HepG2 (cell line): ENCODE measurements around the gene IL1RAP. TPM values are rescaled to one million over a fixed set of nuclear protein-coding genes. Genes with fewer than 3 reads are reported as not detected.

Experiments
- ESRRA ChIP-seq: sonication (generic); formaldehyde crosslinking; IDR thresholded peaks from 2 replicates; pipeline ENCODE4 v1.5.1; 2020; ENCODE audit warnings: mild to moderate bottlenecking, low read depth, missing genetic modification reagents
- IRX3 ChIP-seq: sonication (generic); formaldehyde crosslinking; IDR thresholded peaks from 2 replicates; pipeline ENCODE4 v1.8.1; 2023; ENCODE audit warnings: mild to moderate bottlenecking, low read depth, missing genetic modification reagents, borderline replicate concordance
- KDM5B ChIP-seq: sonication (generic); formaldehyde crosslinking; IDR thresholded peaks from 2 replicates; pipeline ENCODE4 v1.4.0; 2020; ENCODE audit warnings: missing genetic modification reagents, mild to moderate bottlenecking, borderline replicate concordance
- MAF1 ChIP-seq: sonication (generic); formaldehyde crosslinking; IDR thresholded peaks from 2 replicates; pipeline ENCODE4 v1.5.0; 2020; ENCODE audit warnings: missing genetic modification reagents, borderline replicate concordance
- PCBP2 ChIP-seq: fragments of 200-400 bp; formaldehyde crosslinking; optimal IDR thresholded peaks from 2 replicates; pipeline ENCODE3; 2018; ENCODE audit warnings: low read length, low read depth; ENCODE audit not compliant: poor library complexity, severe bottlenecking
- PHF8 ChIP-seq: sonication (generic); formaldehyde crosslinking; IDR thresholded peaks from 2 replicates; pipeline ENCODE4 v1.5.0; 2020; ENCODE audit warnings: missing genetic modification reagents
- ZBTB3 ChIP-seq: sonication (generic); formaldehyde crosslinking; IDR thresholded peaks from 2 replicates; pipeline ENCODE4 v1.4.0; 2020; ENCODE audit warnings: low read depth, mild to moderate bottlenecking, moderate library complexity, missing genetic modification reagents, borderline replicate concordance
- ZBTB38 ChIP-seq: sonication (generic); formaldehyde crosslinking; IDR thresholded peaks from 2 replicates; pipeline ENCODE4 v1.5.1; 2020; ENCODE audit warnings: mild to moderate bottlenecking, missing genetic modification reagents
- ZNF44 ChIP-seq: sonication (generic); formaldehyde crosslinking; IDR thresholded peaks from 2 replicates; pipeline ENCODE4 v1.5.1; 2020; ENCODE audit warnings: mild to moderate bottlenecking, missing genetic modification reagents
- ZNF530 ChIP-seq: sonication (generic); formaldehyde crosslinking; IDR thresholded peaks from 2 replicates; pipeline ENCODE4 v1.5.0; 2020; ENCODE audit warnings: low read depth, mild to moderate bottlenecking, missing genetic modification reagents
- ZNF589 ChIP-seq: sonication (generic); formaldehyde crosslinking; conservative IDR thresholded peaks from 2 replicates; pipeline ENCODE4 v1.8.0; 2022; ENCODE audit warnings: mild to moderate bottlenecking, moderate library complexity, missing genetic modification reagents
- ZNF660 ChIP-seq: sonication (generic); formaldehyde crosslinking; IDR thresholded peaks from 2 replicates; pipeline ENCODE4 v1.5.1; 2020; ENCODE audit warnings: mild to moderate bottlenecking, low read depth, missing genetic modification reagents, borderline replicate concordance
- polyA plus RNA-seq, 8 experiments: library from polyadenylated mRNA; depleted of rRNA in 3 of 8; stranded (reverse) in 7 of 8; unstranded in 1 of 8; fragments of >200 nt; fragmentation: Illumina TruSeq in 4 of 8; extraction: Trizol in 4 of 8; gene quantifications; 2 replicates each; pipeline versions ENCODE4 v1.2.1 to v1.2.3, GENCODE V29; 2011 to 2016; ENCODE audit warnings: low read depth in 4 of 8, missing spikeins in 1 of 8, mixed read lengths in 1 of 8; ENCODE audit not compliant: insufficient read depth in 1 of 8
- total RNA-seq, 5 experiments: library from RNA; depleted of rRNA; stranded (reverse); fragments of >200 nt; fragmentation: Illumina TruSeq; extraction: Trizol; gene quantifications; 2 replicates each; pipeline ENCODE4 v1.2.3, GENCODE V29; 2016; ENCODE audit warnings: low read depth in 1 of 5
- TF ChIP-seq, protein P1 (sequence below): sonication (generic); formaldehyde crosslinking; IDR thresholded peaks from 2 replicates; pipeline ENCODE4 v1.4.0; 2020; ENCODE audit warnings: mild to moderate bottlenecking, low read depth, missing genetic modification reagents
- TF ChIP-seq, protein P2 (sequence below): IDR thresholded peaks from 2 replicates; pipeline ENCODE4 v1.6.1; 2012; ENCODE audit warnings: low read length, improper control_type of control experiment
- TF ChIP-seq, protein P3 (sequence below): sonication (generic); formaldehyde crosslinking; IDR thresholded peaks from 2 replicates; pipeline ENCODE4 v1.9.0; 2022; ENCODE audit warnings: missing genetic modification reagents, mild to moderate bottlenecking, borderline replicate concordance
- TF ChIP-seq, protein P4 (sequence below): sonication (generic); formaldehyde crosslinking; IDR thresholded peaks from 2 replicates; pipeline ENCODE4 v1.4.0; 2020; ENCODE audit warnings: missing genetic modification reagents, borderline replicate concordance
- TF ChIP-seq, protein P5 (sequence below): sonication (generic); formaldehyde crosslinking; IDR thresholded peaks from 2 replicates; pipeline ENCODE4 v1.5.1; 2020; ENCODE audit warnings: mild to moderate bottlenecking, missing genetic modification reagents, moderate library complexity

The IL1RAP gene
- total and polyA plus RNA-seq, 2 of the 13 experiments (the other 11 are each of a cell fraction or from before 2014, with no cell fraction given) = 18.3 to 54.9 TPM

DNA sequence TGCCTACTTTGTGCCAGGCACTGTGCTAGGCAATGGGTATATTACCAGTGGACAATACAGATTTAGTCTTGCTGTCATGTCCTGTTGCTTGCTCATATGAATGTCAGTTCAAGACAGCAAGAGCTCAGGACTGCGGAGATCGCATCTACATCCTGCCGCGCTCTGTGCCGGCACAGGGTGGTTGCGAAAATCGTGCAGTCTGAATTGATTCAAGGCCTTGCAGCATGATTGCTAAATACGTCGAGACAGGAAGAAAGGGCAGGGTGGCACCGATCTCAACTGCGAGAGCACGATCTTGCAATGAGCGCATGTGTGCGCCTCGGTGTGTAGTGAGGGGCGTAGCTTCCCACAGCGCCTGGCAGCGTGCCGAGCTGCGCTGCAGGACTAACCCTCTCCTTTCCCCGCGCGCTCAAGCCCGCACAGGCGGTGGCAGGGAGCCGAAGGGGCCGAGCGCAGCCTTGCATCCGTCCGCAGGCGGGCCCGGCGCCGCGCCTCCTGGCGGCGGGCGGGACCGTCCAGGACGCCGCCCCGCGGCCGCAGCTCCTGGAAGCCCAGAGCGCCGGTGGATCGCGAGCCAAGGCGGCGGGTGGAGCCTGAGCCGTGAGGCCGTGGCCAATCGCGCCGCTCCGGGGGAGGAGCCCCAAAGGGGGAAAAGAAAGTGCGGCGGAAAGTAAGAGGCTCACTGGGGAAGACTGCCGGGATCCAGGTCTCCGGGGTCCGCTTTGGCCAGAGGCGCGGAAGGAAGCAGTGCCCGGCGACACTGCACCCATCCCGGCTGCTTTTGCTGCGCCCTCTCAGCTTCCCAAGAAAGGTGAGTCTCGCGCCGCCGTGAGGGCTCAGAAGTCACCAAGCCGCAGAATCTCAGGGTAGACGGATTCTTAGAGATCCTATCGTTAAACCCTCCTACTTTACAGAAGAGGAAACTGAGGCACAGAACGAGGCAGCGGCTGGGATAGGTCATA is at the start of gene IL1RAP (continued):
- TF ChIP-seq IRX3 = no peak; the same call in 1 of the 2 replicates
- TF ChIP-seq, protein P1, sequence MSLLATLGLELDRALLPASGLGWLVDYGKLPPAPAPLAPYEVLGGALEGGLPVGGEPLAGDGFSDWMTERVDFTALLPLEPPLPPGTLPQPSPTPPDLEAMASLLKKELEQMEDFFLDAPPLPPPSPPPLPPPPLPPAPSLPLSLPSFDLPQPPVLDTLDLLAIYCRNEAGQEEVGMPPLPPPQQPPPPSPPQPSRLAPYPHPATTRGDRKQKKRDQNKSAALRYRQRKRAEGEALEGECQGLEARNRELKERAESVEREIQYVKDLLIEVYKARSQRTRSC (CRISPR knock-in tag) = no peak
- TF ChIP-seq, protein P2, sequence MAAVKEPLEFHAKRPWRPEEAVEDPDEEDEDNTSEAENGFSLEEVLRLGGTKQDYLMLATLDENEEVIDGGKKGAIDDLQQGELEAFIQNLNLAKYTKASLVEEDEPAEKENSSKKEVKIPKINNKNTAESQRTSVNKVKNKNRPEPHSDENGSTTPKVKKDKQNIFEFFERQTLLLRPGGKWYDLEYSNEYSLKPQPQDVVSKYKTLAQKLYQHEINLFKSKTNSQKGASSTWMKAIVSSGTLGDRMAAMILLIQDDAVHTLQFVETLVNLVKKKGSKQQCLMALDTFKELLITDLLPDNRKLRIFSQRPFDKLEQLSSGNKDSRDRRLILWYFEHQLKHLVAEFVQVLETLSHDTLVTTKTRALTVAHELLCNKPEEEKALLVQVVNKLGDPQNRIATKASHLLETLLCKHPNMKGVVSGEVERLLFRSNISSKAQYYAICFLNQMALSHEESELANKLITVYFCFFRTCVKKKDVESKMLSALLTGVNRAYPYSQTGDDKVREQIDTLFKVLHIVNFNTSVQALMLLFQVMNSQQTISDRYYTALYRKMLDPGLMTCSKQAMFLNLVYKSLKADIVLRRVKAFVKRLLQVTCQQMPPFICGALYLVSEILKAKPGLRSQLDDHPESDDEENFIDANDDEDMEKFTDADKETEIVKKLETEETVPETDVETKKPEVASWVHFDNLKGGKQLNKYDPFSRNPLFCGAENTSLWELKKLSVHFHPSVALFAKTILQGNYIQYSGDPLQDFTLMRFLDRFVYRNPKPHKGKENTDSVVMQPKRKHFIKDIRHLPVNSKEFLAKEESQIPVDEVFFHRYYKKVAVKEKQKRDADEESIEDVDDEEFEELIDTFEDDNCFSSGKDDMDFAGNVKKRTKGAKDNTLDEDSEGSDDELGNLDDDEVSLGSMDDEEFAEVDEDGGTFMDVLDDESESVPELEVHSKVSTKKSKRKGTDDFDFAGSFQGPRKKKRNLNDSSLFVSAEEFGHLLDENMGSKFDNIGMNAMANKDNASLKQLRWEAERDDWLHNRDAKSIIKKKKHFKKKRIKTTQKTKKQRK = no peak
- TF ChIP-seq ZNF660 (CRISPR knock-in tag) = no peak
- no peak for TF ChIP-seq ZNF589 (CRISPR knock-in tag)
- TF ChIP-seq, protein P3, sequence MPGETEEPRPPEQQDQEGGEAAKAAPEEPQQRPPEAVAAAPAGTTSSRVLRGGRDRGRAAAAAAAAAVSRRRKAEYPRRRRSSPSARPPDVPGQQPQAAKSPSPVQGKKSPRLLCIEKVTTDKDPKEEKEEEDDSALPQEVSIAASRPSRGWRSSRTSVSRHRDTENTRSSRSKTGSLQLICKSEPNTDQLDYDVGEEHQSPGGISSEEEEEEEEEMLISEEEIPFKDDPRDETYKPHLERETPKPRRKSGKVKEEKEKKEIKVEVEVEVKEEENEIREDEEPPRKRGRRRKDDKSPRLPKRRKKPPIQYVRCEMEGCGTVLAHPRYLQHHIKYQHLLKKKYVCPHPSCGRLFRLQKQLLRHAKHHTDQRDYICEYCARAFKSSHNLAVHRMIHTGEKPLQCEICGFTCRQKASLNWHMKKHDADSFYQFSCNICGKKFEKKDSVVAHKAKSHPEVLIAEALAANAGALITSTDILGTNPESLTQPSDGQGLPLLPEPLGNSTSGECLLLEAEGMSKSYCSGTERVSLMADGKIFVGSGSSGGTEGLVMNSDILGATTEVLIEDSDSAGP (CRISPR knock-in tag) = peak; percentile 87
- 0 out of 2 replicates have a peak, but pooled peaks have one; percentile 49 for TF ChIP-seq ZBTB3
- TF ChIP-seq ZNF44 = no peak
- peak; percentile 69 for TF ChIP-seq PHF8 (CRISPR knock-in tag)
- TF ChIP-seq MAF1 (CRISPR knock-in tag) = no peak
- TF ChIP-seq KDM5B (CRISPR knock-in tag) = peak; percentile 74; the same call in 1 of the 2 replicates
- TF ChIP-seq ZNF530 = no peak
- TF ChIP-seq ESRRA (CRISPR knock-in tag) = peak; percentile 66
- TF ChIP-seq, protein P4, sequence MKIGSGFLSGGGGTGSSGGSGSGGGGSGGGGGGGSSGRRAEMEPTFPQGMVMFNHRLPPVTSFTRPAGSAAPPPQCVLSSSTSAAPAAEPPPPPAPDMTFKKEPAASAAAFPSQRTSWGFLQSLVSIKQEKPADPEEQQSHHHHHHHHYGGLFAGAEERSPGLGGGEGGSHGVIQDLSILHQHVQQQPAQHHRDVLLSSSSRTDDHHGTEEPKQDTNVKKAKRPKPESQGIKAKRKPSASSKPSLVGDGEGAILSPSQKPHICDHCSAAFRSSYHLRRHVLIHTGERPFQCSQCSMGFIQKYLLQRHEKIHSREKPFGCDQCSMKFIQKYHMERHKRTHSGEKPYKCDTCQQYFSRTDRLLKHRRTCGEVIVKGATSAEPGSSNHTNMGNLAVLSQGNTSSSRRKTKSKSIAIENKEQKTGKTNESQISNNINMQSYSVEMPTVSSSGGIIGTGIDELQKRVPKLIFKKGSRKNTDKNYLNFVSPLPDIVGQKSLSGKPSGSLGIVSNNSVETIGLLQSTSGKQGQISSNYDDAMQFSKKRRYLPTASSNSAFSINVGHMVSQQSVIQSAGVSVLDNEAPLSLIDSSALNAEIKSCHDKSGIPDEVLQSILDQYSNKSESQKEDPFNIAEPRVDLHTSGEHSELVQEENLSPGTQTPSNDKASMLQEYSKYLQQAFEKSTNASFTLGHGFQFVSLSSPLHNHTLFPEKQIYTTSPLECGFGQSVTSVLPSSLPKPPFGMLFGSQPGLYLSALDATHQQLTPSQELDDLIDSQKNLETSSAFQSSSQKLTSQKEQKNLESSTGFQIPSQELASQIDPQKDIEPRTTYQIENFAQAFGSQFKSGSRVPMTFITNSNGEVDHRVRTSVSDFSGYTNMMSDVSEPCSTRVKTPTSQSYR = no peak
- TF ChIP-seq PCBP2 = no peak
- TF ChIP-seq ZBTB38 = peak; percentile 89; the same call in 1 of the 2 replicates
- TF ChIP-seq, protein P5, sequence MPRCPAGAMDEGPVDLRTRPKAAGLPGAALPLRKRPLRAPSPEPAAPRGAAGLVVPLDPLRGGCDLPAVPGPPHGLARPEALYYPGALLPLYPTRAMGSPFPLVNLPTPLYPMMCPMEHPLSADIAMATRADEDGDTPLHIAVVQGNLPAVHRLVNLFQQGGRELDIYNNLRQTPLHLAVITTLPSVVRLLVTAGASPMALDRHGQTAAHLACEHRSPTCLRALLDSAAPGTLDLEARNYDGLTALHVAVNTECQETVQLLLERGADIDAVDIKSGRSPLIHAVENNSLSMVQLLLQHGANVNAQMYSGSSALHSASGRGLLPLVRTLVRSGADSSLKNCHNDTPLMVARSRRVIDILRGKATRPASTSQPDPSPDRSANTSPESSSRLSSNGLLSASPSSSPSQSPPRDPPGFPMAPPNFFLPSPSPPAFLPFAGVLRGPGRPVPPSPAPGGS (CRISPR knock-in tag) = peak; percentile 88; the same call in 1 of the 2 replicates
